Uterus (tissue), 4 donors: ENCODE measurements around the gene EIF4ENIF1. TPM values are rescaled to one million over a fixed set of nuclear protein-coding genes. Genes with fewer than 3 reads are reported as not detected.
"Not testable (repeated sequence)": the region's sequence is repeated elsewhere in the genome, so short reads cannot be mapped to it uniquely, and the experiment has no call there.

Experiments used
- DNase-seq, 2 donors: peaks; one replicate each; pipeline ENCODE4 v3.0.0-alpha.2; 2019 to 2020
- H3K27ac ChIP-seq, 2 donors: fragments of 200-600 bp; sonication (generic); 1 replicate in 1 of 2; 2 replicates in 1 of 2; pipeline ENCODE4 v1.5.1; 2016 to 2018
- H3K27me3 ChIP-seq, 2 donors: fragments of 200-600 bp; sonication (generic); one replicate each; pipeline ENCODE4 v1.5.1; 2018 to 2019; ENCODE audit warnings: control low read depth in 1 of 2
- H3K36me3 ChIP-seq, 2 donors: fragments of 200-600 bp; sonication (generic); one replicate each; pipeline ENCODE4 v1.5.1; 2019; ENCODE audit warnings: control low read depth in 1 of 2
- H3K4me1 ChIP-seq, 2 donors: fragments of 200-600 bp; sonication (generic); one replicate each; pipeline ENCODE4 v1.5.1; 2018 to 2019; ENCODE audit warnings: control low read depth in 1 of 2
- H3K4me3 ChIP-seq, 2 donors: fragments of 200-600 bp; sonication (generic); 1 replicate in 1 of 2; 2 replicates in 1 of 2; pipeline ENCODE4 v1.5.1; 2018 to 2019; ENCODE audit warnings: mild to moderate bottlenecking in 1 of 2
- H3K9me3 ChIP-seq, 2 donors: fragments of 200-600 bp; sonication (generic); one replicate each; pipeline ENCODE4 v1.5.1; 2019; ENCODE audit warnings: control low read depth in 1 of 2
- POLR2A ChIP-seq, 2 donors: fragments of 450-650 bp; IDR thresholded peaks; one replicate each; pipeline ENCODE4 v1.6.1; 2016; ENCODE audit warnings: antibody characterized with exemption in 2 of 2, mild to moderate bottlenecking in 1 of 2, moderate library complexity in 1 of 2
- intact Hi-C: fragments of 100-400 bp; cut with DNase I; formaldehyde crosslinking; loops from one replicate; pipeline ENCODE4 v1.15.1; 2023; ENCODE audit warnings: low total_unique reads
- total RNA-seq, 4 donors: library from RNA; depleted of rRNA in 3 of 4; stranded (reverse); fragments of >200 nt in 3 of 4; gene quantifications; one replicate each; pipeline versions ENCODE4 v1.1.0 to v1.2.4, GENCODE V29; 2014 to 2023
- TF ChIP-seq, protein P1 (sequence below), 4 experiments: fragments of 200-600 bp in 2 of 4; fragments of 450-650 bp in 2 of 4; sonication (generic) in 2 of 4; IDR thresholded peaks; one replicate each; pipeline ENCODE4 v1.5.1; 2016 to 2019; ENCODE audit warnings: antibody characterized with exemption in 4 of 4, mild to moderate bottlenecking in 2 of 4, moderate library complexity in 1 of 4
- donor health status: DM: yes; HTN: yes; CAD: no.

The EIF4ENIF1 gene
- total RNA-seq, 4 donors from 2014 or later = 19.0 to 95.8 (median 47.3) TPM

DNA sequence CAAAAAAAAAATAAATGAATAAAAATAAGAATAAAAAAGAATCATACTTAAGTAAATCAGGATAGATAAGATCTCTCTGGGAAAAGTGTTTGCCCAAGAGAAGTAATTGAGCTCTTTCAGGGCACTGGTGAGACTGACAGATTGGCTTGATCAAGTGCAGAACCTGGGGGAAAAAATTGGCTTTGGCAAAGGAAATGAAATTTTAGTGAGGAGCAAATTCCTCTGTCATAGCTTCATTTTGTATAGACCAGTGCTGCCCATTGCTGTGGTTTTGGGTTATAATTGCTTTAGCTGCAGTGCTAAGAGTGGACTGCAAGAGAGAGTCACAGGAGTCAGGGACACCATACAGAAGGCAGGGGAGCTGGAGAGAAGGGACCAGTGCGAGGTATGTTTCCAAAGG, 42.4 kb upstream of the EIF4ENIF1 start:
- Histone ChIP-seq H3K27ac (no peak overlapping the region), H3K4me3 (no peak overlapping the region), H3K9me3 (no peaks in the 10 kb centered on the region), H3K4me1 (no peaks in the 10 kb centered on the region), H3K27me3 (no peaks in the 10 kb centered on the region), H3K36me3 (no peaks in the 10 kb centered on the region)
- DNase-seq = no peak
- intact Hi-C loops = no loop called here
- TF ChIP-seq, protein P1, sequence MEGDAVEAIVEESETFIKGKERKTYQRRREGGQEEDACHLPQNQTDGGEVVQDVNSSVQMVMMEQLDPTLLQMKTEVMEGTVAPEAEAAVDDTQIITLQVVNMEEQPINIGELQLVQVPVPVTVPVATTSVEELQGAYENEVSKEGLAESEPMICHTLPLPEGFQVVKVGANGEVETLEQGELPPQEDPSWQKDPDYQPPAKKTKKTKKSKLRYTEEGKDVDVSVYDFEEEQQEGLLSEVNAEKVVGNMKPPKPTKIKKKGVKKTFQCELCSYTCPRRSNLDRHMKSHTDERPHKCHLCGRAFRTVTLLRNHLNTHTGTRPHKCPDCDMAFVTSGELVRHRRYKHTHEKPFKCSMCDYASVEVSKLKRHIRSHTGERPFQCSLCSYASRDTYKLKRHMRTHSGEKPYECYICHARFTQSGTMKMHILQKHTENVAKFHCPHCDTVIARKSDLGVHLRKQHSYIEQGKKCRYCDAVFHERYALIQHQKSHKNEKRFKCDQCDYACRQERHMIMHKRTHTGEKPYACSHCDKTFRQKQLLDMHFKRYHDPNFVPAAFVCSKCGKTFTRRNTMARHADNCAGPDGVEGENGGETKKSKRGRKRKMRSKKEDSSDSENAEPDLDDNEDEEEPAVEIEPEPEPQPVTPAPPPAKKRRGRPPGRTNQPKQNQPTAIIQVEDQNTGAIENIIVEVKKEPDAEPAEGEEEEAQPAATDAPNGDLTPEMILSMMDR (IDR thresholded peaks at IDR 0.05) = no peak
- no peak for TF ChIP-seq POLR2A (IDR thresholded peaks at IDR 0.05)

DNA sequence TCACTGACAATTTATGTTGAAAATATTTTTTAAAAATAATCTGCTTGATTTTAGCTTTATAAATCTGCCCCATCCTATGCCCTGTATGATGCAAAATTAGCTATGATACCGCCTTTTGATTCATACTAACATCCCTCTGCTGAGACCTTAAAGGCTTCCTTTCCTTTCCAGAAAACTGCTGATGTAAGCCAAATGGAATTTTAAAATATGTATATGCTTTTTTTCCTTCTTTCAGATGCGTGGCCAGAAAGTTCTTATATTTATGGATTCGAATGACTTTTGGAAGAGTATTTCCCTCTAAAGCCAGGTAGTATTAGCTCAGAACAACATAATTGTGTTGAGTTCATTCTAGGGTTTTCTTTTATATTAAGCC, 41.2 kb upstream of the EIF4ENIF1 start:
- no peak for DNase-seq
- intact Hi-C loops = no loop called here
- Histone ChIP-seq H3K36me3 (no peaks in the 10 kb centered on the region), H3K4me1 (no peaks in the 10 kb centered on the region), H3K4me3 (no peak overlapping the region), H3K27me3 (no peaks in the 10 kb centered on the region), H3K9me3 (no peaks in the 10 kb centered on the region), H3K27ac (peak overlapping the region in 1 of 2 donors; percentile 3)
- TF ChIP-seq, protein P1 (IDR thresholded peaks at IDR 0.05) = no peak
- no peak for TF ChIP-seq POLR2A (IDR thresholded peaks at IDR 0.05)

DNA sequence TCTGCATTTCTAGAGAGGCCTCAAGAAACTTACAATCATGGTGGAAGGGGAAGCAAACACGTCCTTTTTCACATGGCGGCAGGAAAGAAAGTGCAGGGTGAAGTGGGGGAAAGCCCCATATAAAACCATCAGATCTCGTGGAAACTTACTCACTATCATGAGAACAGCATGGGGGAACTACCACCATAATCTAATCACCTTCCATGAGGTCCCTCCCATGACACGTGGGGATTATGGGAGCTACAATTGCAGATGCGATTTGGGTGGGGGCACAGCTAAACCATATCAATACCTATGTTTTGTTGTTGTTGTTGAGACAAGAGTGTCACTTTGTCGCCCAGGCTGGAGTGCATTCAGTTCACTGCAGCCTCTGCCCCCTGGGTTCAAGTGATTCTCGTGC, 36.6 kb upstream of the EIF4ENIF1 start:
- intact Hi-C loops = no loop called here
- H3K4me1 ChIP-seq = no peaks in the 10 kb centered on the region
- H3K27ac ChIP-seq = no peak overlapping the region
- no peaks in the 10 kb centered on the region for H3K9me3 ChIP-seq
- H3K4me3 ChIP-seq = no peak overlapping the region
- DNase-seq = no peak
- TF ChIP-seq, protein P1 (IDR thresholded peaks at IDR 0.05) = no peak
- no peak for TF ChIP-seq POLR2A (IDR thresholded peaks at IDR 0.05)
- H3K36me3 ChIP-seq = no peaks in the 10 kb centered on the region
- H3K27me3 ChIP-seq = no peaks in the 10 kb centered on the region

DNA sequence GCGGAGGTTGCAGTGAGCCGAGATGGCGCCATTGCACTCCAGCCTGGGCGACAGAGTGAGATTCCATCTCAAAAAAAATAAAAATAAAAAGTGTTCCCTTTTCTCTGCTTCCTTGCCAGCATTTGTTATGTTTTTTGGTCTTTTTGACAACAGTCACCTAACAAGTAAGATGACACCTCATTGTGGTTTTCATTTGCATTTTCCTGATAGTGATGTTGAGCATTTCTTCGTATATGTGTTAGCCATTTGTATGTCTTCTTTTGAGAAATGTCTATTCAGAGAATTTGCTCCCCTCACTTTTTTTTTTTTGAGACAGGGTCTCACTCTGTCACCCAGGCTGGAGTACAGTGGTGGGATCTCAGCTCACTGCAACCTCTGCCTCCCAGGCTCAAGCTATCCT, 34.5 kb upstream of the EIF4ENIF1 start:
- H3K36me3 ChIP-seq, H3K27me3 ChIP-seq, H3K4me1 ChIP-seq, DNase-seq, intact Hi-C loops, H3K9me3 ChIP-seq, H3K27ac ChIP-seq, H3K4me3 ChIP-seq: not testable (repeated sequence)

DNA sequence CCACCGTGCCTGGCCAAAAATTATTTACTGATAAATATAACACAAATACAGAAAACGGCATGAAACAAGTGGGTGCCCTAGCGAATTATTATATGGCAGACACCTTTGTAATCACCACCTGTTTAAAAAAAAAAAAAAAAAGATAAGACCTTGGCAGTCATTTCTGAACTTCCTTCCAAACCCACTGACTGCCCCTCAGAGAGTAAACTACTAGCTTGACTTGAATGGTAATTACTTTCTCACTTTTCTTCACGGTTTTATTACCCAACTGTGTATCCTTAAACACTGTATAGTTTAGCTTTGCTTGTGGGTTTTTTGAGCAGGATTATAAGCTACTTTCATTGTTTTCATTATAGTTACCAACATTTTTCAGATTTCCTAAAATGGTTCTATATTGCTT, 30.4 kb upstream of the EIF4ENIF1 start:
- no peak overlapping the region for H3K27ac ChIP-seq
- no peak for DNase-seq
- no peaks in the 10 kb centered on the region for H3K9me3 ChIP-seq
- intact Hi-C loops = no loop called here
- H3K27me3 ChIP-seq = no peaks in the 10 kb centered on the region
- no peak overlapping the region for H3K4me3 ChIP-seq
- H3K4me1 ChIP-seq = no peaks in the 10 kb centered on the region
- no peaks in the 10 kb centered on the region for H3K36me3 ChIP-seq
- TF ChIP-seq, protein P1 (IDR thresholded peaks at IDR 0.05) = no peak
- no peak for TF ChIP-seq POLR2A (IDR thresholded peaks at IDR 0.05)

DNA sequence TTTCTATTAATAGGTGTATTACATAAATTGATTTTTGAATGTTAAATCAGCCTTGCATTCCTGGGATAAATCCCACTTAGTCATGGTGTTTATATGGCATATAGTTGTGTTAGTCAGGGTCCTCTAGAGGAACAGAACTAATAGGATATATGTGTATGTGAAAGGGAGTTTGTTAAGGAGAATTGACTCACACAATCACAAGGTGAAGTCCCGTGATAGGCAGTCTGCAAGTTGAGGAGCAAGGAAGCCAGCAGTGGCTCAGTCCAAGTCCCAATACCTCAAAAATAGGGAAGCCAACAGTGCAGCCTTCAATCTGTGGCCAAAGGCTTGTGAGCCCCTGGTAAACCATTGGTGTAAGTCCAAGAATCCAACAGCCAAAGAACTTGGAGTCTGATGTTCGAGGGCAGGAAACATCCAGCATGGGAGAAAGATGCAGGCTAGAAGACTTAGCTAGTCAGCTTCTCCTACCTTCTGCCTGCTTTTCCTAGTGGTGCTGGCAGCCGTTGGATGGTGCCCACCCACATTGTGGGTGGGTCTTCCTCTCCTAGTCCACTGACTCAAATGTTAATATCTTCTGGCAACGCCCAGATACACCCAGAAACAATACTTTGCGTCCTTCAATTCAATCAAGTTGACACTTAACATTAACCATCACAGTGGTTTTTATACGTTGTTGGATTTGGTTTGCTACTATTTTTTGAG, 19.6 kb upstream of the EIF4ENIF1 start:
- H3K27me3 ChIP-seq = no peaks in the 10 kb centered on the region
- no peaks in the 10 kb centered on the region for H3K36me3 ChIP-seq
- intact Hi-C loops = no loop called here
- no peak for DNase-seq
- no peaks in the 10 kb centered on the region for H3K4me1 ChIP-seq
- no peak overlapping the region for H3K4me3 ChIP-seq
- no peaks in the 10 kb centered on the region for H3K9me3 ChIP-seq
- TF ChIP-seq POLR2A (IDR thresholded peaks at IDR 0.05) = no peak
- TF ChIP-seq, protein P1 (IDR thresholded peaks at IDR 0.05) = no peak
- H3K27ac ChIP-seq = no peak overlapping the region
